OCI-LY3 (cell line): Measurements from ENCODE around the gene LASP1.

ENCODE experiments used
- H2AFZ ChIP-seq: fragments of 200-600, 300-600 bp; shearing (Covaris generic); 2 replicates; pipeline ENCODE4 v1.6.0; 2014; ENCODE audit warnings: antibody characterized with exemption, low read depth, low read length
- H3K27ac ChIP-seq: fragments of 200-600, 300-600 bp; sonication (generic); 2 replicates; pipeline ENCODE4 v1.5.1; 2014; ENCODE audit warnings: mild to moderate bottlenecking, low read length, moderate library complexity, mixed read lengths
- H3K27me3 ChIP-seq: fragments of 200-600, 300-600 bp; sonication (generic); 2 replicates; pipeline ENCODE4 v1.6.1; 2014; ENCODE audit warnings: low read depth, low read length, mixed read lengths
- H3K36me3 ChIP-seq: fragments of 200-600, 300-600 bp; sonication (generic); replicated peaks from 2 replicates; pipeline ENCODE3; 2014; ENCODE audit warnings: low read depth, low read length, mixed read lengths
- H3K4me1 ChIP-seq: fragments of 300-600, 200-600 bp; sonication (generic); 2 replicates; pipeline ENCODE4 v1.6.1; 2014; ENCODE audit warnings: low read length, mixed read lengths
- H3K4me2 ChIP-seq: fragments of 200-600, 300-600 bp; sonication (generic); 2 replicates; pipeline ENCODE4 v1.6.1; 2014; ENCODE audit warnings: low read length, mixed read lengths
- H3K4me3 ChIP-seq: fragments of 300-600, 200-600 bp; sonication (generic); 2 replicates; pipeline ENCODE4 v1.5.1; 2014; ENCODE audit warnings: antibody characterized with exemption, mild to moderate bottlenecking, low read length, moderate library complexity
- H3K79me2 ChIP-seq: fragments of 300-600, 200-600 bp; shearing (Covaris generic); 2 replicates; pipeline ENCODE4 v1.6.1; 2014; ENCODE audit warnings: mild to moderate bottlenecking, low read length, mixed read lengths
- H3K9ac ChIP-seq: fragments of 300-600, 200-600 bp; shearing (Covaris generic); 2 replicates; pipeline ENCODE4 v1.6.0; 2014; ENCODE audit warnings: mild to moderate bottlenecking, low read length, moderate library complexity
- H3K9me3 ChIP-seq: fragments of 200-600, 300-600 bp; shearing (Covaris generic); 2 replicates; pipeline ENCODE4 v1.6.1; 2014; ENCODE audit warnings: low read length, mixed read lengths; ENCODE audit not compliant: insufficient read depth
- H4K20me1 ChIP-seq: fragments of 200-600, 300-600 bp; sonication (generic); 2 replicates; pipeline ENCODE4 v1.6.1; 2016; ENCODE audit warnings: low read length, mixed read lengths; ENCODE audit not compliant: insufficient read depth
- EZH2phosphoT487 ChIP-seq: fragments of 200-600 bp; shearing (Covaris generic); IDR thresholded peaks from 2 replicates; pipeline ENCODE4 v1.6.1; 2018; ENCODE audit warnings: antibody characterized with exemption, mixed run types, low read depth
- TF ChIP-seq, protein P1 (sequence below): fragments of 200-600, 300-600 bp; sonication (generic); IDR thresholded peaks from 2 replicates; pipeline ENCODE4 v1.5.1; 2014; ENCODE audit warnings: antibody characterized with exemption, low read length, low read depth

LASP1 gene

DNA sequence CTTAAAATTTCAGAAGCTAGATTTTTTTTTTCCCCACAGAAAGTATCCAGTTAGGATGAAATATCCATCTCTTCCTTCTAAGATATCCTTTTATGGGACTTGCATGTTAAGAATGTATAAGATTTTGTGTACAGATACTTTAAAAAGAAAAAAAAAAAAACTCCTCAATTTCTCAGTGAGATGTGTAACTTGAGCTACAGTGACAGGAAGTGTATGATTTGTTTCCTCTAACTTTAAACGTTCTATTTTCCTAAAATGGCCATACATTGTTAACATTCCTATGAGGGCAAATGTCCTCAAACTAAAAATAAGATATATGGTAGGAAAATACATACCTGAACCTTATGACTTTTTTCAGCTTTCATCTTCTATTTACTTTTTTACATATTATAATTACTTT lies 88.5 kb downstream of the LASP1 start:
- H3K4me2 ChIP-seq = no peak overlapping the region
- no peaks in the 10 kb centered on the region for H3K4me1 ChIP-seq
- no peaks in the 10 kb centered on the region for H3K9me3 ChIP-seq
- H3K27ac ChIP-seq = no peak overlapping the region
- no peak overlapping the region for H3K4me3 ChIP-seq
- no peak overlapping the region for H2AFZ ChIP-seq
- H3K27me3 ChIP-seq = no peaks in the 10 kb centered on the region
- H3K9ac ChIP-seq = no peak overlapping the region
- no peaks in the 10 kb centered on the region for H3K79me2 ChIP-seq
- H3K36me3 ChIP-seq = no peaks in the 10 kb centered on the region
- no peaks in the 10 kb centered on the region for H4K20me1 ChIP-seq
- no peak for TF ChIP-seq EZH2phosphoT487
- TF ChIP-seq, protein P1, sequence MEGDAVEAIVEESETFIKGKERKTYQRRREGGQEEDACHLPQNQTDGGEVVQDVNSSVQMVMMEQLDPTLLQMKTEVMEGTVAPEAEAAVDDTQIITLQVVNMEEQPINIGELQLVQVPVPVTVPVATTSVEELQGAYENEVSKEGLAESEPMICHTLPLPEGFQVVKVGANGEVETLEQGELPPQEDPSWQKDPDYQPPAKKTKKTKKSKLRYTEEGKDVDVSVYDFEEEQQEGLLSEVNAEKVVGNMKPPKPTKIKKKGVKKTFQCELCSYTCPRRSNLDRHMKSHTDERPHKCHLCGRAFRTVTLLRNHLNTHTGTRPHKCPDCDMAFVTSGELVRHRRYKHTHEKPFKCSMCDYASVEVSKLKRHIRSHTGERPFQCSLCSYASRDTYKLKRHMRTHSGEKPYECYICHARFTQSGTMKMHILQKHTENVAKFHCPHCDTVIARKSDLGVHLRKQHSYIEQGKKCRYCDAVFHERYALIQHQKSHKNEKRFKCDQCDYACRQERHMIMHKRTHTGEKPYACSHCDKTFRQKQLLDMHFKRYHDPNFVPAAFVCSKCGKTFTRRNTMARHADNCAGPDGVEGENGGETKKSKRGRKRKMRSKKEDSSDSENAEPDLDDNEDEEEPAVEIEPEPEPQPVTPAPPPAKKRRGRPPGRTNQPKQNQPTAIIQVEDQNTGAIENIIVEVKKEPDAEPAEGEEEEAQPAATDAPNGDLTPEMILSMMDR = no peak

DNA sequence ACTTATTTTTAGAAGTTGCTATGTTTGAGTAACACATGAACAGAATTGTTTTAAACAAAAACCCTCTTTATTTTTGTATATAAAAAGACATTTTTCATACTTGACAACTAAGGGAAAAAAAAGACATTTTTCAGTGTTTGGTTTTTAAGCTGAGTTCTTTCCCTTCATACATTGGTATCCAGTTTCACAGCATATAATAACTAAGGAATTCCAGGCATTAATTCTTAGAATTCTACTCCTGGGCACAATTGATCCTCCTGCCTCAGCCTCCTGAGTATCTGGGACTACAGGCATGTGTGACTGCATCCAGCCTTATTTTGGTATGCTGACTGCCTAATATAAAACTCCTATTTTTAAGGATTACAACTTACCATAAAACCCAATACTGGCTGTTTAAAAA lies 88.9 kb downstream of the LASP1 start:
- no peaks in the 10 kb centered on the region for H3K9me3 ChIP-seq
- no peaks in the 10 kb centered on the region for H3K4me1 ChIP-seq
- no peak overlapping the region for H3K27ac ChIP-seq
- H2AFZ ChIP-seq = no peak overlapping the region
- H3K36me3 ChIP-seq = no peaks in the 10 kb centered on the region
- H3K27me3 ChIP-seq = no peaks in the 10 kb centered on the region
- no peaks in the 10 kb centered on the region for H4K20me1 ChIP-seq
- TF ChIP-seq, protein P1 = no peak
- no peak for TF ChIP-seq EZH2phosphoT487
- H3K4me2 ChIP-seq = no peak overlapping the region
- H3K79me2 ChIP-seq = no peaks in the 10 kb centered on the region
- no peak overlapping the region for H3K4me3 ChIP-seq
- no peak overlapping the region for H3K9ac ChIP-seq

DNA sequence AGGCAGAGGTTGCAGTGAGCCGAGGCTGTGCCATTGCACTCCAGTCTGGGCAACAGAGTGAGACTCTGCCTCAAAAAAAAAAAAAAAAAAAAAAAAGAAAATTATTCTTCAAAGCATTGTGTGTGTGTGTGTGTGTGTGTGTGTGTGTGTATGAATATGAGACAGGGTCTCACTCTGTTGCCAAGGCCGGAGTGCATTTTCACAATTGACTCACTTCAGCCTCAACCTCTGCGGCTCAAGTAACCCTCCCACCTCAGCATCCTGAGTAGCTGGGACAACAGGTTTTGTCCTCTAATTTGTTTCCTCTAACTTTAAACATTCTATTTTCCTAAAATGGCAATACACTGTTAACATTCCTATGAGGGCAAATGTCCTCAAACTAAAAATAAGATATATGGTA lies 89.7 kb downstream of the LASP1 start:
- no peak for TF ChIP-seq EZH2phosphoT487
- TF ChIP-seq, protein P1 = no peak
- Histone ChIP-seq H3K4me1 (no peaks in the 10 kb centered on the region), H3K9ac (no peak overlapping the region), H2AFZ (no peak overlapping the region), H3K36me3 (no peaks in the 10 kb centered on the region), H3K4me3 (no peak overlapping the region), H3K9me3 (no peaks in the 10 kb centered on the region), H3K27me3 (no peaks in the 10 kb centered on the region), H3K79me2 (no peaks in the 10 kb centered on the region), H4K20me1 (no peaks in the 10 kb centered on the region), H3K4me2 (no peak overlapping the region), H3K27ac (no peak overlapping the region)

DNA sequence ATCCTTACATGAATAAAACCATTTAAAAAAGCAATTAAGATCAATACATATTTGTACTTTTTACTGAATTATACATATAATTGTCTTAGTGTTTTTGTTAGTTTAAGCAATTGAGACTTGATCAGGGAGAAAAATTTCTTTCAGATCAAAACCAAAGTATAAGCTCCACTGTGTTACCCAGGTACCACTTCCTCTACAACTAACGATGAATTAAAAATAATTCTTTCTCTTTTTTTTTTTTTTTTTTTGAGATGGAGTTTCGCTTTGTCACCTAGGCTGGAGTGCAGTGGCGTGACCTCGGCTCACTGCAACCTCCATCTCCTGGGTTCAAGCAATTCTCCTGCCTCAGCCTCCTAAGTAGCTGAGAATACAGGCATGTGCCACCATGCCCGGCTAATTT lies 90.5 kb downstream of the LASP1 start:
- Histone ChIP-seq H3K9me3 (no peaks in the 10 kb centered on the region), H4K20me1 (no peaks in the 10 kb centered on the region), H3K4me2 (peak overlapping the region; percentile 11; the same call in 1 of the 2 replicates), H3K9ac (no peak overlapping the region), H3K27ac (no peak overlapping the region), H3K27me3 (no peaks in the 10 kb centered on the region), H3K4me1 (no peaks in the 10 kb centered on the region), H2AFZ (no peak overlapping the region), H3K36me3 (no peaks in the 10 kb centered on the region), H3K79me2 (no peaks in the 10 kb centered on the region), H3K4me3 (no peak overlapping the region)
- TF ChIP-seq EZH2phosphoT487 = no peak
- TF ChIP-seq, protein P1 = no peak
